ENCODE results near the gene UCHL5.
"Not testable (repeated sequence)": the region's sequence is repeated elsewhere in the genome, so short reads cannot be mapped to it uniquely, and the experiment has no call there.

UCHL5 gene

DNA sequence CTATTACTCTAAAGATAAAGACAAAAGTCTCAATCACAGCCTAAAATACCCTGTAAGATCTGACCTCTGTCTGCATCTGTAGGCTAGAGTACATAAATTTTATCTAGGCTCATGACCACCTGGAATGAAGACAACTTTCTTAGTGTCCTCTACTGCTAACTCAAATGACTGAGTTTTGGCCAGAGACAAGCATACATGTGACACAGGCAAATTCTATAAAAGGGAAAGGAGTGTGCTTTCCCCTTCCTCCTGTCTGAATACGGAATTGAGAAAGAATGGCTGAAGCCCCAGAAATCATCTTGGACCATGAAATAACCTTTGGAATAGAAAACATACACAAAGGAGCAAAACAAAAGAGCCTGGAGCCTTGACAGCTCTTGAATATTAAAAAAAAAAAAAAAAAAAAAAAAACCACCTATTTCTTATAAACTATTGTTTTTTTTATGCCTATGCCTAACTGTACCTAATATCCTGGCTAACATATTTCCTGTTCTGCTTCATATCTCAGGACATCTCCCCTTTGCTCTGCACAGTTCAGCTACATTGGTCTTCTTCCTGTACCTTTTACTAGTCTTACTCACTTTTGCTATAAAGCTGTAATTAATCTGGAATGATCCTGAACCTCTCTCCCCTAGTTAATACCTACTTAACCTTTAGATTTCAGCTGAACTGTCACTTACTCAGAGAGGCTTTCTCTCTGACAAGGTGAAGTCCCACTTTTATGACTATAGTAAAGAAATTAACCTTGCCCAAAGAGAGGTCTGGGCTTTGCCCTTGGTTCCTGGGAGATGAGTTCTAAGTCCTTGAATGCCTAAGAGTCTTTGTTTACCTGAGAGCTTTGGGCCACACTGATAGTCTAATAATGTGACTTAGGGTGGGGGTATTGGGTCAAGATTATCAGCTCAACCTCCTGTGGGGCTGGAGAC, 16.1 kb downstream of the UCHL5 start:
- Mint-ChIP-seq H3K27ac (no peak overlapping the region), H3K4me1 (ENCODE audit: low read depth) (peaks cover 7% of the 10 kb centered on the region), H3K9me3 (no peaks in the 10 kb centered on the region), H3K27me3 (ENCODE audit: low read depth) (no peaks in the 10 kb centered on the region), H3K36me3 (ENCODE audit: low read depth) (peaks cover 26% of the 10 kb centered on the region), H3K4me3 (no peak overlapping the region)

DNA sequence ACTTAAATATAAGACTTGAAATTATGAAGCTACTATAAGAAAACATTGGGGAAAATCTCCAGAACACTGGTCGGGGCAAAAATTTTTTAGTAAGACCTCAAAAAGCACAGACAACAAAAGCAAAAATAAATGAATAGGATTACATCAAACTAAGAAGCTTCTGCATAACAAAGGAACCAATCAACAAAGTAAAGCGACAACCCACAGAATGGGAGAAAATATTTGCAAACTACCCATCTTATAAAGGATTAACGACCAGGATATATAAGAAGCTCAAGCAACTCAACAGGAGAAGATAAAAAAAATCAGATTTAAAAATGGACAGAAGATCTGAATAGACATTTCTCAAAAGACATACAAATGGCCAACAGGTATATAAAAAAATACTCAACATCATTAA, 19.1 kb downstream of the UCHL5 start:
- Mint-ChIP-seq H3K4me1 (ENCODE audit: low read depth) (peaks cover 10% of the 10 kb centered on the region), H3K27ac (no peak overlapping the region), H3K27me3 (ENCODE audit: low read depth) (no peaks in the 10 kb centered on the region), H3K9me3 (no peaks in the 10 kb centered on the region), H3K36me3 (ENCODE audit: low read depth) (peaks cover 21% of the 10 kb centered on the region), H3K4me3 (no peak overlapping the region)

DNA sequence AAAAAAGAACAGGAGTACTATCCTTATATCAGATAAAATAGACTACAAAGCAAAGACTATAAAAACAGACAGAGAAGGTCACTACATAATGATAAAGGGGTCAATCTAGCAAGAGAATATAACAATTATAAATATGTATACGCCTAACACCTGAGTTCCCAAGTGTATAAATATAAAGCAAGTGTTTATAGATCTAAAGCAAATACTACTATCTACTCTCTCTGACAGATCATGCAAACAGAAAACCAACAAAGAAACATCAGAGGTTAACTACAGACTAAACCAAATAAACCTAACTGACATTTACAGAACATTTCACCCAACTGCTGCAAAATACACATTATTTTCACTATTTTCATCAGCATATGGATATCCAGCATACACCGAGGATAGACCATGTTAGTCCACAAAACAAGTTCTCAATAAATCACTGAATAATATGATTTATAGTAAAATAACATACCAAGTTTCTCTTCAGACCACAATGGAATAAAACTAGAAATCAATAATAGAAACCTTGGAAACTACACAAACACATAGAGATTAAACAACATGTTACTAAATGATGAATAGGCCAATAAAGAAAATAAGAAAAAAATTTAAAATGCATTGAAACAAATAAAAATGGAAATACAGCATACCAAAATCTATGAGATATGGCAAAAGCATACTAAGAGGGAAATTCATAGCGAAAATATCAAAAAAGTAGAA, 22.7 kb downstream of the UCHL5 start:
- Mint-ChIP-seq H3K4me1 (ENCODE audit: low read depth) (peaks cover 10% of the 10 kb centered on the region), H3K4me3 (no peak overlapping the region), H3K9me3 (no peaks in the 10 kb centered on the region), H3K27ac (no peak overlapping the region), H3K27me3 (ENCODE audit: low read depth) (no peaks in the 10 kb centered on the region), H3K36me3 (ENCODE audit: low read depth) (peaks cover 9% of the 10 kb centered on the region)

DNA sequence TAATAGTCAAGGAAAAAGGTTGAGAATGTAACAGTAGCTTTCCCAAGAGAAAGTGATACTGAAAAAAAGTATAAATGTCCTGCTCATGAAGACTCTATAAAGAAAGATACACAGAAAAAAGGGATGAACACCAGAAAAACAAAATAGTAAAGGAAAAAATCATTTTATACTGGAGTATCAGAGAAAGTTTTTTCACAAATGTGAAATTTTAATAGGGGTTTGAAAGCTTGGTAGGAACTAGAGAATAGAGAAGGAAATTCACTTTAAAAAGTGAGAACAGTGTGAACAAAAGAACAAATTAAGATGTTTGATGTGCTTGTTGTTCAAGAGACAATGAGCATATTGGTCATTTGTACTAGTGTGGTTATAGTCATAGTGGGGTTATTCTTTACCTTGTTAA, 25.6 kb downstream of the UCHL5 start:
- no peaks in the 10 kb centered on the region for H3K27me3 Mint-ChIP-seq (ENCODE audit: low read depth)
- peaks cover 9% of the 10 kb centered on the region for H3K4me1 Mint-ChIP-seq (ENCODE audit: low read depth)
- peaks cover 4% of the 10 kb centered on the region for H3K36me3 Mint-ChIP-seq (ENCODE audit: low read depth)
- H3K27ac Mint-ChIP-seq = no peak overlapping the region
- H3K9me3 Mint-ChIP-seq = no peaks in the 10 kb centered on the region
- no peak overlapping the region for H3K4me3 Mint-ChIP-seq

DNA sequence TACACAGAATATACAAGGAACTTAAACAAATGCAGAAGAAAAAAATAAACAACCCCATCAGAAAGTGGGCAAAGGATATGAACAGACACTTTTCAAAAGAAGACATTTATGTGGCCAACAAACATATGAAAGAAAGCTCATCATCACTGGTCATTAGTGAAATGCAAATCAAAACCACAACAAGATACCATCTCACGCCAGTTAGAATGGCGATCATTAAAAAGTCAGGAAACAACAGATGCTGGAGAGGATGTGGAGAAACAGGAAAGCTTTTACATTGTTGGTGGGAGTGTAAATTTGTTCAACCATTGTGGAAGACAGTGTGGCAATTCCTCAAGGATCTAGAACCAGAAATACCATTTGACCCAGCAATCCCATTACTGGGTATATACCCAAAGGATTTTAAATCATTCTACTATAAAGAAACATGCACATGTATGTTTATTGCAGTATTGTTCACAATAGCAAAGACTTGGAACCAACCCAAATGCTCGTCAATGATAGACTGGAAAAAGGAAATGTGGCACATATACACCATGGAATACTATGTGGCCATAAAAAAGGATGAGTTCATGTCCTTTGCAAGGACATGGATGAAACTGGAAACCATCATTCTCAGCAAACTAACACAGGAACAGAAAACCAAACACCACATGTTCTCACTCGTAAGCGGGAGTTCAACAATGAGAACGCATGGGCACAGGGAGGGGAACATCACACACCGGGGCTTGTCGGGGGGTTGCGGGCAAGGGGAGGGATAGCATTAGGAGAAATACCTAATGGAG, 26.3 kb downstream of the UCHL5 start:
- H3K27me3 Mint-ChIP-seq (ENCODE audit: low read depth); H3K36me3 Mint-ChIP-seq (ENCODE audit: low read depth); H3K27ac Mint-ChIP-seq: not testable (repeated sequence)

DNA sequence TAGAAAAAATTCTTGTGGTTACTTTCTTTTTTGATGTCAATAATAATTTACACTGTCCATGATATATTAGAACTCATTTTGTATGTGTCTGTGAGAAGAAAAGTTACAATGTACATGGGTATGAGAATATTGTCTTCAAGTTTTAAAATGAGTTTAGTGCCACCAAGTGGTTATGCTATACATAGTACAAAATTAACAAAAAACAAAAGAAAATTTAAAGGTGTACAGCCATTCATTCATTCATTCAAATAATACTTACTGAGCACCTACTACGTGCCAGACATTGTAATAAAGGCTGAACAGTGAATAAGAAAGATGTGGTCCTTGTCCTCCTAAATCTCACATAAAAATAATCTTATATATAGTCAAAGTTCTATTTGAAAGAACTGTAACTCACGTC, 27.7 kb downstream of the UCHL5 start:
- Mint-ChIP-seq H3K36me3 (ENCODE audit: low read depth) (peaks cover 3% of the 10 kb centered on the region), H3K9me3 (no peaks in the 10 kb centered on the region), H3K4me3 (no peak overlapping the region), H3K27ac (no peak overlapping the region), H3K4me1 (ENCODE audit: low read depth) (peaks cover 8% of the 10 kb centered on the region), H3K27me3 (ENCODE audit: low read depth) (no peaks in the 10 kb centered on the region)

More for the DNA sequence above, 26.3 kb downstream of the UCHL5 start:
- H3K9me3 Mint-ChIP-seq; H3K4me1 Mint-ChIP-seq (ENCODE audit: low read depth); H3K4me3 Mint-ChIP-seq: not testable (repeated sequence)

DNA sequence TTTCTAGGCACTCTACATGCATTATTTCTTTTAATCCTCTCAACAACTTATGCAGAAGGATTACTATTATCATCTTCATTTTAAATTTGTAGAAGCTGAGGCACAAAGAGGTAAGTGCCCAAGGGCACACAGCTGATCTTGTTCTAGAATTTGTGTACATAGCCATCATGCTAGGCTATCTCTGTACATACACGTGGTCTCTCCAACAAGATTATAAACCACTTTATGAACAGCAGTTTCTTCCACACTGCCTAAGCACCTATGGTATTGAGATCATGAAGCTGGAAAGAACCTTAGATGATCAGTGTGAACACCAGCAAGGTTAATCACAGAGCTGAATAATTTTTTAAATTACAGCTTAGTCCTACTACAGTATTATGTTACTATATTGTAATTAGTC, 28.9 kb downstream of the UCHL5 start:
- Mint-ChIP-seq H3K4me1 (ENCODE audit: low read depth) (peaks cover 5% of the 10 kb centered on the region), H3K27me3 (ENCODE audit: low read depth) (no peaks in the 10 kb centered on the region), H3K9me3 (no peaks in the 10 kb centered on the region), H3K36me3 (ENCODE audit: low read depth) (peaks cover 5% of the 10 kb centered on the region), H3K4me3 (no peak overlapping the region), H3K27ac (no peak overlapping the region)

DNA sequence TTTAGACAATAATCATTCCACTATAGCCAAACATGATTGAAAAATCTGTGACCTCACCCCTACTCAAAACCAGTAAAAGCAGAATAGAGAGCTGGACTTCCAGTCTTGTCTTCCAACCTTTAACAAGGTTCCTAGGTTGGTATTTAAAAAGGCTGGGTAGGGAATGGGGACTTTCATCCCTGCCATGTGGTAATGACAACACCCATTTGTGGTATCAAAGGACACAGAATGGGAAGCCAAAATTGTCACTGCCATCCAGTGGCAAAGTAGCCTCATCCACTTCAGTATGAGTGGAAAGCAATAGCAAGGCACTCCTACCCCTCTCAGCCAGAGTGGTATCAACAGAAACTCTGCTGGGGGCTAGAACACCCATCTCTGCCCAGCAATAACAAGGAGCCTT, 33.9 kb downstream of the UCHL5 start:
- Mint-ChIP-seq H3K4me3 (no peak overlapping the region), H3K27ac (no peak overlapping the region), H3K36me3 (ENCODE audit: low read depth) (peaks cover 7% of the 10 kb centered on the region), H3K9me3 (no peaks in the 10 kb centered on the region), H3K27me3 (ENCODE audit: low read depth) (no peaks in the 10 kb centered on the region), H3K4me1 (ENCODE audit: low read depth) (no peaks in the 10 kb centered on the region)

DNA sequence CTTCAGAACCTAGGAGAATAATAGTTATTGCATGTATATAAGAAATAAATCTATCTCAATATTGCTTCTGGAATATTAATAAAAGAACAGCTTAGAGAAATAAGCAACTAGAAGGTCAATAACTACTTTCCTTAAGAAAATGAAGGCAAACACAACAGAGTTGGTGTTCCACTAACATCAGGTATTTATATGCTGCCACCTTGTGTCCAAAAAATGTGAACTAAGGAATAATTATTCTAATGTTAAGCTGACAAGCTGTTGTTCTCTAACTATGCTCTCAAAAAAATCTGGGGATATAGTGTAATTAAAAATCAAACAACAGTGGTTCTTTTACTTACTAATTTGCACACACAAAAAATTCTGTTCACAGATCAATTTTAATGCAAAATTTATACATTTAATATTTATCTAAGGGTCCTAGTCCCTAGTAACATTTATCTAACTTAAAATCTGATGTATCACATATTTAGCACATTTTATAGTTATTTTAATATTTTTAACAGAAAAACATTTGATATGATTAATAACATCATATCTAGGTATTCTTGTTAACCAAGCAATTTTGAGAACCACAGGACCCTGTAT, 39.6 kb downstream of the UCHL5 start:
- Mint-ChIP-seq H3K27ac (no peak overlapping the region), H3K4me1 (ENCODE audit: low read depth) (no peaks in the 10 kb centered on the region), H3K27me3 (ENCODE audit: low read depth) (no peaks in the 10 kb centered on the region), H3K4me3 (no peak overlapping the region), H3K9me3 (no peaks in the 10 kb centered on the region), H3K36me3 (ENCODE audit: low read depth) (peaks cover 5% of the 10 kb centered on the region)

DNA sequence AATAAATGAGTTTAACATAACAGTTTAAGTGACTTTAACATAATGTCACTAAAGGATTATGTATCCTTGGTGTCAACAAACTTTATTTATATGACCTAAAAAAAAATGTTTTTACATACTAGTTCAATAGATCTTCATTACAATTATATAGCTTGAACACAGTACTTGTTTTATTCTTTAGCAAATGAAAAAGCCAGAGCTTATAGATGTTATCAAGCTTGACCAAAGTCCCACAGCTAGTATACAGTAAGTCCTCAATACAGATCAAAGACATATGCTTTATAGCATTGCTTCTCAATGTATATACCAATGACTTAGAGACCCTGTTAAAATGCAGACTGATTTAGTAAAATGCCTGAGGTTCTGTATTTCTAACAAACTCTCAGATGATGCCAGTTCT, 42.4 kb downstream of the UCHL5 start:
- no peaks in the 10 kb centered on the region for H3K27me3 Mint-ChIP-seq (ENCODE audit: low read depth)
- H3K36me3 Mint-ChIP-seq (ENCODE audit: low read depth) = no peaks in the 10 kb centered on the region
- H3K4me3 Mint-ChIP-seq = no peak overlapping the region
- H3K27ac Mint-ChIP-seq = no peak overlapping the region
- H3K4me1 Mint-ChIP-seq (ENCODE audit: low read depth) = no peaks in the 10 kb centered on the region
- no peaks in the 10 kb centered on the region for H3K9me3 Mint-ChIP-seq

DNA sequence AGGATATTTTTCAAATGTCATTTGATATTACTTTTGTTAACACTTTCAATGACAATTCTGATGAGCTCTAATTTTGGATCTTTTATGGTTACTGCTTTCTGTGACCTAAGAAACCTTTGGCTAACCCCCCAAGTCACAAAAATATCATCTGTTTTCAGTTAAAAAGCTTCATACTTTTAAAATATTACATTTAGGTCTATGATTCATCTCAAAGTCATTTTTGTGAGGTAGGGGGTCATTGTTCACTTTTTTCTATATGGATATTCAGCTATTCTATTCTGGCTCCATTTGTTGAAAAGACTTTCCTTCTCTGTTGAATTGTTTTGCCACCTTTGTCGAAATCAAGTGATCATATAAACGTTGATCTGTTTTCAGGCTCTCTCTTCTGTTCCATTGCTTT, 44.8 kb downstream of the UCHL5 start:
- Mint-ChIP-seq H3K27me3 (ENCODE audit: low read depth) (no peaks in the 10 kb centered on the region), H3K9me3 (no peaks in the 10 kb centered on the region), H3K4me3 (no peak overlapping the region), H3K27ac (no peak overlapping the region), H3K36me3 (ENCODE audit: low read depth) (no peaks in the 10 kb centered on the region), H3K4me1 (ENCODE audit: low read depth) (no peaks in the 10 kb centered on the region)

DNA sequence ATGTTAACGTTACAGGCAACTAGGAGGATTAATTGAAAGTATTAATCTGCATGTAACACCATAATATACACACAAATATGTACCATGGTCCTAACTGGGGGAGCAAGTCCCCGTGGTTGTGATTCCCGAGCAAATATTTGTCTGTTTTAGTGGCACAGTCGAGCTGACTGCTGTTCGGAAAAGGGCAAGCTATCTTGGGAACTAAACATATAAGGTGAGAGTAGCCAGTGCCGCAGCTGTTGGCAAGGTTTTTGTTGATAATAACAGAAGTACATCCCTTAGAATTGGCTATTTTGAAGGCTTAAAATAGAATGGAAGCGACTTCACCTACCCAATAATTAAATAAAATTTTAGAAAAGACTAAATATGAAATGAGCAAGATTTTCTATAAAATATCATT, 45.5 kb downstream of the UCHL5 start:
- Mint-ChIP-seq H3K9me3 (no peaks in the 10 kb centered on the region), H3K36me3 (ENCODE audit: low read depth) (no peaks in the 10 kb centered on the region), H3K27ac (no peak overlapping the region), H3K27me3 (ENCODE audit: low read depth) (no peaks in the 10 kb centered on the region), H3K4me3 (no peak overlapping the region), H3K4me1 (ENCODE audit: low read depth) (no peaks in the 10 kb centered on the region)

DNA sequence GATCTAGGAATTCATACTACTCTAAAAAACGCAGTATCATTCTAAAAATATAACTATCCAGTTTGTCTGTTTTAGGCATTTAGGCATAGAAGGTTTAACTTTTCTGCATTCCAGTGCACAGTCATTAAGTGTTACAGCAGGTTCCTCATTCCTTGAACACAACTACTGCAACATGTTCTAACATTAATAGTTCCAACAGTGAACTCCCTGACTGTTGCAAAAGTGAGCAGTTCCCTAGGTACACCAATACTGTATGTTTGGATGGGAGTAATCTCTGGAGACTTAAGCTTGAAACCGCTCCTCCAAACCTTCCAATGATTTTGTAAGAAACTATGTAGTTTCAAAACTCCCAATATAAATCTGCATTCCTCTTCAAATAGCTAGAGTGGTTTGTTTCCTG, 46.2 kb downstream of the UCHL5 start:
- H3K4me1 Mint-ChIP-seq (ENCODE audit: low read depth) = no peaks in the 10 kb centered on the region
- H3K9me3 Mint-ChIP-seq = no peaks in the 10 kb centered on the region
- no peaks in the 10 kb centered on the region for H3K27me3 Mint-ChIP-seq (ENCODE audit: low read depth)
- no peak overlapping the region for H3K27ac Mint-ChIP-seq
- H3K36me3 Mint-ChIP-seq (ENCODE audit: low read depth) = no peaks in the 10 kb centered on the region
- H3K4me3 Mint-ChIP-seq = no peak overlapping the region

DNA sequence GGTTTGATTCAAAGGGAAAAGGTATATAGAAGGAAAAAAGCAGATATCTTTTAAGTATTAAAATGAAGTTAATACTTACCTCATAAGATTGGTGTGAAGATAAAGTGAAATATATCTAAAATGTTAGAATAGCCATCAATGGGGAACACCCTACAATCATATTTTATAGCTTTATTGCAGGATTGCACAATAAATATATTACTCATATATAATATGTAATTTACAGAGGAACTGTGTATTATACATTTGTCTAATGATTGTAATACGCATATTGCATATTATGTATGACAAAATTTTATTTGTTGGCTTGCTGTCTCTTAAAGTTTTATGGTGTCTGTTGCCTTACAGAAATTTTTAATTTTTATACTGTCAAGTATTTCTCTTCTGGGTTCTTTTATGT, 47.8 kb downstream of the UCHL5 start:
- Mint-ChIP-seq H3K27ac (no peak overlapping the region), H3K9me3 (no peaks in the 10 kb centered on the region), H3K27me3 (ENCODE audit: low read depth) (no peaks in the 10 kb centered on the region), H3K36me3 (ENCODE audit: low read depth) (peaks cover 1% of the 10 kb centered on the region), H3K4me1 (ENCODE audit: low read depth) (no peaks in the 10 kb centered on the region), H3K4me3 (no peak overlapping the region)
